Measurements from ENCODE around the gene LBX1. TPM values are rescaled to one million over a fixed set of nuclear protein-coding genes. Genes with fewer than 3 reads are reported as not detected.

The LBX1 gene
- total and polyA plus RNA-seq, 2 of the 4 experiments (the other 2 are of a cell fraction), result not detected

GRCh38 chr10:101236376-101237080 lies 7.3 kb upstream of the LBX1 start:
- TF ChIP-seq RCOR1 (IDR thresholded peaks at IDR 0.05; ENCODE audit: insufficient replicate concordance, low read length) (no peak), CEBPB (IDR thresholded peaks at IDR 0.05; ENCODE audit: low read depth, low read length) (peak; percentile 90), FOS (IDR thresholded peaks at IDR 0.05; ENCODE audit: low read depth, low read length) (peak; percentile 43; the same call in 1 of the 2 replicates), ELK1 (IDR thresholded peaks at IDR 0.05; ENCODE audit: borderline replicate concordance, low read depth, low read length) (no peak), NFE2L2 (IDR thresholded peaks at IDR 0.05; ENCODE audit: low read depth, low read length) (no peak), BHLHE40 (IDR thresholded peaks at IDR 0.05; ENCODE audit: low read depth, low read length) (peak; percentile 99), MAFK (IDR thresholded peaks at IDR 0.05; ENCODE audit: low read depth, low read length) (peak; percentile 41), SMC3 (IDR thresholded peaks at IDR 0.05; ENCODE audit: low read depth, low read length) (no peak), CHD1 (IDR thresholded peaks at IDR 0.05; ENCODE audit: low read depth, low read length) (no peak)
- H4K91ac ChIP-seq (ENCODE audit: insufficient read depth, low read depth, low read length), result no peak overlapping the region
- H3K23ac ChIP-seq (ENCODE audit: low read depth, low read length), result peak overlapping the region; percentile 51; the same call in 1 of the 2 replicates
- H4K20me1 ChIP-seq (ENCODE audit: insufficient read depth, low read length), result no peaks in the 10 kb centered on the region
- H2AK5ac ChIP-seq (ENCODE audit: low read depth, low read length), result peak overlapping the region; percentile 58
- H3K56ac ChIP-seq (ENCODE audit: extremely low read depth, insufficient read depth, low read length), result no peak overlapping the region
- H3K4me3 ChIP-seq (ENCODE audit: insufficient read depth, low read depth, low read length), result no peak overlapping the region
- H3K27me3 ChIP-seq (ENCODE audit: control insufficient read depth, insufficient read depth, low read length), result peaks cover 84% of the 10 kb centered on the region
- H2AK9ac ChIP-seq (replicated peaks; ENCODE audit: low read depth, low read length, poor library complexity), result peak overlapping the region; percentile 79
- peak overlapping the region; percentile 35; the same call in 1 of the 2 replicates for H3K4ac ChIP-seq (ENCODE audit: low read depth, low read length)
- no peaks in the 10 kb centered on the region; the same call in 1 of the 2 replicates for H3K9me1 ChIP-seq (ENCODE audit: insufficient read depth, low read length)
- no peak overlapping the region for H3K14ac ChIP-seq (replicated peaks; ENCODE audit: low read depth, low read length)
- peak; percentile 61 for DNase-seq
- no peaks in the 10 kb centered on the region for H3K79me1 ChIP-seq (ENCODE audit: low read depth in 1 of 2, low read length in 2 of 2)
- peak overlapping the region in 1 of 2 experiments; percentile 23; a peak in 1 of 4 replicates for H4K8ac ChIP-seq (ENCODE audit: low read depth in 2 of 2, low read length in 2 of 2)
- no peak overlapping the region for H4K5ac ChIP-seq (ENCODE audit: low read depth, low read length)
- H2BK15ac ChIP-seq (ENCODE audit: low read depth, low read length), result no peak overlapping the region
- H3K36me3 ChIP-seq (ENCODE audit: control insufficient read depth, insufficient read depth, low read length), result no peaks in the 10 kb centered on the region
- ChIA-PET POLR2A (ENCODE audit: unreplicated experiment) (no interaction called here), CTCF (no interaction called here)
- H2BK20ac ChIP-seq (ENCODE audit: low read depth, low read length), result no peak overlapping the region; the same call in 1 of the 2 replicates
- 12% methylated on average over 21 of the region's 47 CpGs; no CpG with 5 or more reads in 1 of the 2 experiments for WGBS, 2 experiments (ENCODE audit: extremely low coverage in 2 of 2, insufficient read length in 1 of 2)
- peaks cover 9% of the 10 kb centered on the region for H3K9me3 ChIP-seq (ENCODE audit: control insufficient read depth, insufficient read depth, low read length)
- dilution Hi-C loops (cut with HindIII; ENCODE audit: low sequenced_read_pairs, unreplicated experiment) (no loop called here), intact Hi-C loops (cut with micrococcal nuclease) (no loop called here), in situ Hi-C loops (cut with MboI; ENCODE audit: low sequenced_read_pairs) (no loop called here)
- no peak overlapping the region for H3K27ac ChIP-seq (ENCODE audit: insufficient read depth, low read length)
- no TSS peak for BruUV-seq (replicated peaks)
- H2BK5ac ChIP-seq (ENCODE audit: low read depth, low read length, poor library complexity, severe bottlenecking), result no peak overlapping the region
- peak; percentile 88 for ATAC-seq (ENCODE audit: low read depth)
- H3K18ac ChIP-seq (ENCODE audit: low read depth, low read length), result no peak overlapping the region
- H3K4me2 ChIP-seq (ENCODE audit: low read depth, low read length), result peak overlapping the region; percentile 59; the same call in 1 of the 2 replicates
- H2AFZ ChIP-seq (replicated peaks; ENCODE audit: low read length, poor library complexity), result peak overlapping the region; percentile 75
- H2BK120ac ChIP-seq (ENCODE audit: low read depth, low read length), result peak overlapping the region; percentile 75
- H3K9ac ChIP-seq (ENCODE audit: low read depth, low read length), result no peak overlapping the region
- peaks cover 5% of the 10 kb centered on the region; the same call in 1 of the 2 replicates for H3K4me1 ChIP-seq (ENCODE audit: control insufficient read depth, insufficient read depth, low read length)

All from IMR-90 (cell line).